PC-9 (cell line): ENCODE results near the gene MTX1.

Experiments
- EZH2 ChIP-seq: fragments of 200-600 bp; sonication (generic); IDR thresholded peaks from 2 replicates; pipeline ENCODE4 v1.8.0; 2017; ENCODE audit warnings: antibody characterized with exemption, low read depth
- TF ChIP-seq, protein P1 (sequence below): fragments of 200-600 bp; sonication (generic); conservative IDR thresholded peaks from 2 replicates; pipeline ENCODE4 v1.6.1; 2017; ENCODE audit warnings: mixed run types, antibody characterized with exemption, mild to moderate bottlenecking, moderate library complexity

DNA sequence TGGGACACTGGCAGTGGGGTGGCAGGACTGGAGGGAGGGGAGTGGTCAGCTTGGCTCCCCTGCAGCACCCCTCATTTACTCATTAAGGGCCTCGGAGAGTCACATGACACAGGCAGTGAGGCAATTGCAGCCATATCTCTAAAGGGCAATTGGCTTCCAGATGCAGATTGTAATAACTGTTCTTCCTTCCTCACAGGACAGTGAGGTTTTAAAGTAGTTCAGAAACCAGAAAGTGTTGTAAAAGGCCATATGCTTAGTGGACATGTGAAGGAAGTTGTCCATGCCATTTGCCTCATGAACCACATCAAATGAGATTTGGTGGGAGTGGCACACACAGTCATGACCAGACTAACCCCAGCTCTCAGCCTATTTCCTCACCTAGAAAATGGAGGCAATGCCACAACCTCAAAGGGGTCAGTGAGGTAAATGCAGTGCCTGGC is 11.1 kb downstream of the MTX1 start:
- TF ChIP-seq, protein P1, sequence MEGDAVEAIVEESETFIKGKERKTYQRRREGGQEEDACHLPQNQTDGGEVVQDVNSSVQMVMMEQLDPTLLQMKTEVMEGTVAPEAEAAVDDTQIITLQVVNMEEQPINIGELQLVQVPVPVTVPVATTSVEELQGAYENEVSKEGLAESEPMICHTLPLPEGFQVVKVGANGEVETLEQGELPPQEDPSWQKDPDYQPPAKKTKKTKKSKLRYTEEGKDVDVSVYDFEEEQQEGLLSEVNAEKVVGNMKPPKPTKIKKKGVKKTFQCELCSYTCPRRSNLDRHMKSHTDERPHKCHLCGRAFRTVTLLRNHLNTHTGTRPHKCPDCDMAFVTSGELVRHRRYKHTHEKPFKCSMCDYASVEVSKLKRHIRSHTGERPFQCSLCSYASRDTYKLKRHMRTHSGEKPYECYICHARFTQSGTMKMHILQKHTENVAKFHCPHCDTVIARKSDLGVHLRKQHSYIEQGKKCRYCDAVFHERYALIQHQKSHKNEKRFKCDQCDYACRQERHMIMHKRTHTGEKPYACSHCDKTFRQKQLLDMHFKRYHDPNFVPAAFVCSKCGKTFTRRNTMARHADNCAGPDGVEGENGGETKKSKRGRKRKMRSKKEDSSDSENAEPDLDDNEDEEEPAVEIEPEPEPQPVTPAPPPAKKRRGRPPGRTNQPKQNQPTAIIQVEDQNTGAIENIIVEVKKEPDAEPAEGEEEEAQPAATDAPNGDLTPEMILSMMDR, result no peak
- TF ChIP-seq EZH2, result no peak
